KMS-11 (cell line): ENCODE measurements around the gene TPPP2.

ENCODE experiments used
- H2AFZ ChIP-seq: fragments of 200-600 bp; sonication (generic); 2 replicates; pipeline ENCODE4 v1.6.1; 2016; ENCODE audit warnings: antibody characterized with exemption, mixed run types, low read depth
- H3K27ac ChIP-seq: fragments of 200-600 bp; sonication (generic); 2 replicates; pipeline ENCODE4 v1.6.1; 2016; ENCODE audit warnings: mild to moderate bottlenecking, mixed run types
- H3K27me3 ChIP-seq: fragments of 200-600 bp; sonication (generic); 2 replicates; pipeline ENCODE4 v1.6.1; 2017; ENCODE audit warnings: mild to moderate bottlenecking, low read depth, mixed run types, moderate library complexity; ENCODE audit not compliant: insufficient read depth
- H3K36me3 ChIP-seq: fragments of 200-600 bp; sonication (generic); 2 replicates; pipeline ENCODE4 v1.6.1; 2017; ENCODE audit warnings: mild to moderate bottlenecking, mixed run types; ENCODE audit not compliant: insufficient read depth
- H3K4me1 ChIP-seq: fragments of 200-600 bp; sonication (generic); 2 replicates; pipeline ENCODE4 v1.6.1; 2016; ENCODE audit warnings: mild to moderate bottlenecking, low read depth, mixed run types; ENCODE audit not compliant: poor library complexity, severe bottlenecking
- H3K4me2 ChIP-seq: fragments of 200-600 bp; sonication (generic); 2 replicates; pipeline ENCODE4 v1.7.0; 2016; ENCODE audit warnings: mild to moderate bottlenecking, mixed run types
- H3K4me3 ChIP-seq: fragments of 200-600 bp; sonication (generic); IDR thresholded peaks from 2 replicates; pipeline ENCODE4 v1.6.1; 2017; ENCODE audit warnings: low read depth, low read length, mixed read lengths; ENCODE audit not compliant: insufficient read depth
- H3K79me2 ChIP-seq: fragments of 200-600 bp; sonication (generic); 2 replicates; pipeline ENCODE4 v1.6.1; 2016; ENCODE audit warnings: low read depth, mixed run types; ENCODE audit not compliant: insufficient read depth
- H3K9ac ChIP-seq: fragments of 200-600 bp; sonication (generic); 2 replicates; pipeline ENCODE4 v1.6.1; 2016; ENCODE audit warnings: mild to moderate bottlenecking, mixed run types
- H4K20me1 ChIP-seq: fragments of 200-600 bp; sonication (generic); 2 replicates; pipeline ENCODE4 v1.6.1; 2016; ENCODE audit warnings: mild to moderate bottlenecking, mixed run types; ENCODE audit not compliant: insufficient read depth
- CTCF ChIP-seq: fragments of 200-600 bp; sonication (generic); conservative IDR thresholded peaks from 2 replicates; pipeline ENCODE4 v1.6.1; 2017; ENCODE audit warnings: low read depth, mild to moderate bottlenecking, antibody characterized with exemption, low read length, moderate library complexity, mixed read lengths

The TPPP2 gene

GRCh38 chr14:21074398-21075272 is 44.6 kb downstream of the TPPP2 start:
- H2AFZ ChIP-seq: no peak overlapping the region
- H3K36me3 ChIP-seq: no peaks in the 10 kb centered on the region

GRCh38 chr14:21075719-21076437 is 45.9 kb downstream of the TPPP2 start:
- Histone ChIP-seq H3K27ac (no peak overlapping the region), H2AFZ (no peak overlapping the region), H3K79me2 (no peaks in the 10 kb centered on the region), H3K4me1 (peaks cover 8% of the 10 kb centered on the region), H3K9ac (no peak overlapping the region), H4K20me1 (no peaks in the 10 kb centered on the region), H3K27me3 (no peaks in the 10 kb centered on the region), H3K4me3 (no peak overlapping the region), H3K4me2 (no peak overlapping the region), H3K36me3 (no peaks in the 10 kb centered on the region)
- TF ChIP-seq CTCF: no peak

More at GRCh38 chr14:21074398-21075272, 44.6 kb downstream of the TPPP2 start:
- Histone ChIP-seq H3K4me1 (peaks cover 8% of the 10 kb centered on the region), H3K9ac (no peak overlapping the region), H3K4me2 (no peak overlapping the region), H3K27me3 (no peaks in the 10 kb centered on the region), H3K27ac (no peak overlapping the region), H3K4me3 (no peak overlapping the region), H3K79me2 (no peaks in the 10 kb centered on the region), H4K20me1 (no peaks in the 10 kb centered on the region)
- TF ChIP-seq CTCF: no peak

- TF ChIP-seq CTCF: no peak
- H3K4me3 ChIP-seq: no peak overlapping the region
- no peaks in the 10 kb centered on the region for H3K4me1 ChIP-seq
- H3K79me2 ChIP-seq: no peaks in the 10 kb centered on the region
- no peak overlapping the region for H3K4me2 ChIP-seq
- H3K36me3 ChIP-seq: no peaks in the 10 kb centered on the region
- no peak overlapping the region for H3K27ac ChIP-seq
- no peak overlapping the region for H3K9ac ChIP-seq
- H2AFZ ChIP-seq: no peak overlapping the region
- H3K27me3 ChIP-seq: no peaks in the 10 kb centered on the region
- H4K20me1 ChIP-seq: no peaks in the 10 kb centered on the region
Measured at GRCh38 chr14:21077672-21078071, 47.7 kb downstream of the TPPP2 start.

- no peaks in the 10 kb centered on the region for H3K27me3 ChIP-seq
- no peaks in the 10 kb centered on the region for H3K79me2 ChIP-seq
- no peak overlapping the region for H3K9ac ChIP-seq
- H2AFZ ChIP-seq: no peak overlapping the region
- H3K4me2 ChIP-seq: no peak overlapping the region
- H3K4me3 ChIP-seq: no peak overlapping the region
- no peak overlapping the region for H3K27ac ChIP-seq
- no peak for TF ChIP-seq CTCF
- no peaks in the 10 kb centered on the region for H3K36me3 ChIP-seq
- no peaks in the 10 kb centered on the region for H3K4me1 ChIP-seq
- no peaks in the 10 kb centered on the region for H4K20me1 ChIP-seq
Measured at GRCh38 chr14:21078287-21078686, 48.3 kb downstream of the TPPP2 start.
